GM19099 (cell line): Measurements from ENCODE around the gene HDDC3.

Experiments
- POLR2A ChIP-seq: IDR thresholded peaks from 3 replicates; pipeline ENCODE4 v1.6.1; 2011; ENCODE audit warnings: low read depth; ENCODE audit not compliant: insufficient read length; ENCODE audit errors: extremely low read depth

Gene HDDC3

GRCh38 chr15:90924375-90924774 is 8.0 kb downstream of the HDDC3 start:
- peak; percentile 29 for TF ChIP-seq POLR2A

DNA sequence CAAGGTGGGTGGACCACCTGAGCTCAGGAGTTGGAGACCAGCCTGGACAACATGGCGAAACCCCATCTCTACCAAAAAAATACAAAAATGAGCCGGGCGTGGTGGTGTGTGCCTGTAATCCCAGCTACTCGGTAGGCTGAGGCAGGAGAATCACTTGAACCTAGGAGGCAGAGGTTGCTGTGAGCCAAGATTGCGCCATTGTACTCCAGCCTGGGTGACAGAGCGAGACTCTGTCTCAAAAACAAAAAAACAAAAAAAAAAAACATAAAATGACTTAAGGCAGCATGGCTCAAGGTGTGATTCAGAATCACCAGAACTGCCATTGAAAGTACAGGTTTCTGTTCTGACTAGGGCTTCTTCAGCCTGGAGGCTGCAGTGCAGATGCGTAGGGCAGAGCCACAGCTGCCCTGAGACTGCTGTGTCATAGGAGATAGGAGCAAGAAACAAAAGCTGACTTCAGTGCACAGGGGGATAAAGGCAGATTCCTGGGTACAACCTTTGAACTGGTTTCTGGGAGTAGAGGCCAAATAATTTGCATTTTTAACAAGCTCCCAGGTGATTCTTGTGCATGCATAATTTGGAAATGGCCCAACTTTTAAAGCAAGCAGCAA is 9.5 kb downstream of the HDDC3 start:
- peak; percentile 17 for TF ChIP-seq POLR2A

- no peak for TF ChIP-seq POLR2A
Observed at GRCh38 chr15:90921887-90922286, 10.5 kb downstream of the HDDC3 start.

DNA sequence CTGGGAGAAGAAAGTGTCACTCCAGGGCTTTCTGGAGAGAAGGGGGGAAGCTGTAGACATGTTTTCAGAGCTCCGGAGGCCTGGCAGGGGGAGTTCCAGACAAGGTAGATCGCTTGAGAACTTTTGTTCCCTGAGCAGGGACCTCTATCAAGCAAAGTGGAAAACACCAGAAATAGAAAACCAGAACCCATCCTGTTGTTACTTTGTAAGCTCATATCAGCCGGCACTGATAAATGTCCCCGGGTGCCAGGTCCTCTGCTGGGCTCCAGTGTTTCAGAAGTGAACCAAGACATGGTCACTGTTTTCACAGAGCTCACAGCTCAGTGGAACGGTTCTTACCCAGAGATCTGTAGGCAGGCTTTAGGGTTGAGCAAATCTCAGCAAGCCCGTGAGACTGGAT is 13.5 kb downstream of the HDDC3 start:
- TF ChIP-seq POLR2A, result no peak

DNA sequence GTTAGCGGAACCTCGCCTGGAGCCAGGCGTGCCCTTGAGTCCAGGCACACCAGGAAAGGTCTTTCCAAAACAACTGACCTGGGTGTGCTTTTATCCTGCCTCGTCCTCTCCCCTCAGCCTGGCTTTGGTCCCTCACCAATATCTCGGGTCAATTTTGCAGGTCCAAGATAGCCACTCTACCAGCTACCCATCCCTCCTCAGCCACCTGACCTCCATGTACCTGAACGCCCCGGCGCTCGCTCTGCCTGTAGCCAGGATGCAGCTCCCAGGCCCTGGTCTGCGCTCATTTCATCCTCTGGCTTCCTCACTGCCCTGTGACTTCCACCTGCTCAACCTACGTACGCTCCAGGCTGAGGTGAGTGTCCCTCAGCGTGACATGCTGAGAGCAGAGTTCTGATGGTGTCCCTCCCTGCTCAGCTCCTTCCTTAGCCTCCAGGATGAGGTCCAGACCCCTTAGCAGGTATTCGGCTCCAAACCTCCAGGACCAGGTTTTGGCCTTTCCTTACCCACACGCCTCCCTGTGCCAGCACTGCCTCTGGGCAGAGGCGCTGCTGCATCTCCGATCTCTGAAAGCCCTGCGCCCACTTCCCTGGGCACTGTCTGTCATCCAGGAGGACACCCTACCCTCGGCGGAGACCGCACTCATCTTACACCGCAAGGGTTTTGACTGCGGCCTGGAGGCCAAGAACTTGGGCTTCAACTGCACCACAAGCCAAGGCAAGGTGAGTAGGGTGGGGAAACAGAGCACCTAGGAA is 14.1 kb downstream of the HDDC3 start:
- TF ChIP-seq POLR2A, result no peak

DNA sequence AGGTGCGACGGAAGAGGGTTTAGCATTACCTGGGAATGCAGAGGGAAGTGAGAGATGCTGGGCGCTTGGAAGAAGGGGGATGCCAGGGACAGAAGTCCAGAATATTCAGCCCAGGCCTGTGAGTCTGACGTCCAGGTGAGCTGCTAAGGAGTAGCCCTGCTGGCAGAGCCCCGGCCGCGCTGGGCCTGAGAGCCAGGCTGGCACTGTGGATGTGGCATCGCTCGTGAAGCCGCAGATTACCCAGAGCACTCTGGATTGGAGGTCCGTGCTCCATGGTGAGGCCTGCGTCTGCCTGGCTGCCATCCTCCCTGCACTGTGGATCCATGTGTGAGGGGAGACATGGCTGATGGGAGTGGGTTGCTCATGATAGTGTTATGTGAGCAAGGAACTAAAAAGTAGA is 14.8 kb downstream of the HDDC3 start:
- TF ChIP-seq POLR2A, result no peak

- no peak for TF ChIP-seq POLR2A
Observed at GRCh38 chr15:90916461-90916860, 15.9 kb downstream of the HDDC3 start.

DNA sequence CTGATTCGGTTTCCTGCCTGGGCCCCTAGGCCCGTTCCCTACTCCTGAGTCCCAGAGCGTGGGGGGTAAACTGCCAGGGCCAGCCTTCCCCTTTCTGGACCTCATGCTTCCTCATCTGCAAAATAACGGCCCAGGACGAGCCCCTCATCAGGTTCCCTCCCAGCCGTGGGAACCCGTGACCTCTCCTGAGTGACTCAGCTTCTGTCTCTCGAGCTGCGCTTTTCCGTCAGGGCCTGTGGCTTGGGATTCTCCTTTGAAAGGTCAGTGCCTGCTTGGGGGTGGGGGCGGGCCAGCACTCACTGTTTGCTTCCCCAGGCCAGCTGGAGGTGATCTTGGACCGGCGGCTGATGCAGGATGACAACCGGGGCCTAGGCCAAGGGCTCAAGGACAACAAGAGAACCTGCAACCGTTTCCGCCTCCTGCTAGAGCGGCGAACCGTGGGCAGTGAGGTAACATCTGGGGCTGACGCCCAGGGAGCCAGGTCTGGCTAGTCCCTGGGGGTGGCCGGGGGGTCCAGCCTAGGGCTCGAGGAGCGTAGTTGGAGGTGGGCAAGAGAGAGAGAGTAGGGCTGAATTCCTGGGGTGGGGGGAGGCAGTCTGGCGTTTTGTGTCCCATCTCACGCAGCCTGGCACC is 16.4 kb downstream of the HDDC3 start:
- TF ChIP-seq POLR2A, result no peak

GRCh38 chr15:90915216-90915807 is 17.0 kb downstream of the HDDC3 start:
- no peak for TF ChIP-seq POLR2A

DNA sequence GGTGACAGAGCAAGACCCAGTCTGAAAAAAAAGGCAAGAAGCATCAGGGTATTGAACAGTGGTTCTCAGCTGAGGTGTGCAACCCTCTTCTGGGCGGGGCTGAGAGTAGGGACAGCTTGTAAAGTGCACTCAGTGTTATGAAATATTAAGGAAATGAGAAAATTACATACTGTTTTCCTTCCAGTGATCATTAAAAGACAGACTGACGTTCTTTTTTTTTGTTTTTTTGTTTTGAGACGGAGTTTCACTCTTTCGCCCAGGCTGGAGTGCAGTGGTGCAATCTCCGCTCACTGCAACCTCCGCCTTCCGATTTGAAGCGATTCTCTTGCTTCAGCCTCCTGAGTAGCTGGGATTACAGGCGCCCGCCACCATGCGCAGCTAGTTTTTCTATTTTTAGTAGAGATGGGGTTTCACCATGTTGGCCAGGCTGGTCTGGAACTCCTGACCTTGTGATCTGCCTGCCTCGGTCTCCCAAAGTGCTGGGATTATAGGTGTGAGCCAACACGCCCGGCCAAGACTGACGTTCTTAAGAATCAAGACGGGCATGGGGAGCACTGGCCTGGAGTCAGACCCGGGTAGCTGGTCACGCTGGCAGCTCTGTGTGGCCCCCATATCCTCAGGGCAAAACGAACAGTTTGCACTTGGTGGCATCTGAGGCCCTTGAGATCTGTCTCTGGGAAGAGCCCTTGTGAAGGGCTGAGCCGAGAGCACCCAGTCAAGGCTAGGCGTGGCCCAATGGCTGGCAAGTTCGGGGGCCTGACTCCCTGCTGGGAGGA is 17.9 kb downstream of the HDDC3 start:
- no peak for TF ChIP-seq POLR2A

DNA sequence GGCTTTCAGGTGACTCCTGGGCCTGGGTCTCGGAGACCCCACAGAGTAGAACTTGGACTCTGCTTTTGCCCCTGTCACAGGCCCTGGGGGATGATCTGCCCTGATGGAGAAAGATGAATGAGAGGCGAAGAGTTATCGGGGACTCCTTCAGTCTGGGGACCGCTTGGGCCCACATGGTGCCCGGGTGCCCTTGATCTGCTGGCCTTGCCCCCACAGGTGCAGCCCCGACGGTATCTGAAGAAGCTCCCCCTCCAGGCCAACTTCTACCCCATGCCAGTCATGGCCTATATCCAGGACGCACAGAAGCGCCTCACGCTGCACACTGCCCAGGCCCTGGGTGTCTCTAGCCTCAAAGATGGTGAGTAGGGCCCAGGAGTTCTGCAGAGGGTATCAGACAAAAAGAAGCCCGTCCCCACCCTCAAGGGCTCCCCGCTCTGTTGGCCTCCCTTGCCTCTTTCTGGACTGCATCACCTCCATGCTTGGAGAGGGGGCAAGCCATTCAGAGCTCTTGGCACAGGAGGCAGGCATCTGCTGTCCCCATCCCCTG is 18.9 kb downstream of the HDDC3 start:
- no peak for TF ChIP-seq POLR2A

GRCh38 chr15:90912770-90913075 is 19.6 kb downstream of the HDDC3 start:
- TF ChIP-seq POLR2A, result no peak

GRCh38 chr15:90911906-90912769 is 20.2 kb downstream of the HDDC3 start:
- no peak for TF ChIP-seq POLR2A

GRCh38 chr15:90911302-90911623 is 21.1 kb downstream of the HDDC3 start:
- TF ChIP-seq POLR2A, result no peak
